GM12865 (cell line): ENCODE measurements around the gene KRTAP4-12.
"Not testable (repeated sequence)": the region's sequence is repeated elsewhere in the genome, so short reads cannot be mapped to it uniquely, and the experiment has no call there.

ENCODE experiments used
- DNase-seq: peaks from one replicate; pipeline ENCODE4 v3.0.0; 2010; ENCODE audit warnings: low read depth
- H3K4me3 ChIP-seq: 2 replicates; pipeline ENCODE4 v1.5.1; 2011; ENCODE audit warnings: mild to moderate bottlenecking, low read depth, low read length, control low read depth
- CTCF ChIP-seq: IDR thresholded peaks from 2 replicates; pipeline ENCODE4 v1.5.1; 2011; ENCODE audit warnings: low read length, control low read depth, low read depth, inconsistent platforms; ENCODE audit not compliant: insufficient read depth; ENCODE audit errors: missing control alignments

The KRTAP4-12 gene

DNA sequence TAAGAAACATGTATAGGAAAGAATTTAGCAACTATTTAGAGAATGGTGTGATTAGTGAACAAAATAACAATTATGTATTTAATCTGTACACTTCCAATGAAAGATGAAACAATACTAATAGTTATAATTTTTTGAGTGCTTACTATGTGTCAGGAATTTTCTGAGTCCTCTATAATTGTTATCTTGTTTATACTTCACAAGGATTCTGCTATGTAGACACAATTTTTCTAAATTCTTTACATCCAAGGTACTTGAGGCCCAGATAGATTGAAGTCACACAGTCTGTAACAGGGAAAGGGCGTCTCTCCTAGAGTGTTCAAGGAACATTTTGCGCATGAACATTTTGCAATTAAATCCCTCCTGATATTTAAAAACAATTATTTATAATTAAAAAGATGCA, 1.1 kb upstream of the KRTAP4-12 start:
- H3K4me3 ChIP-seq, result no peak overlapping the region
- TF ChIP-seq CTCF, result no peak
- DNase-seq, result no peak

DNA sequence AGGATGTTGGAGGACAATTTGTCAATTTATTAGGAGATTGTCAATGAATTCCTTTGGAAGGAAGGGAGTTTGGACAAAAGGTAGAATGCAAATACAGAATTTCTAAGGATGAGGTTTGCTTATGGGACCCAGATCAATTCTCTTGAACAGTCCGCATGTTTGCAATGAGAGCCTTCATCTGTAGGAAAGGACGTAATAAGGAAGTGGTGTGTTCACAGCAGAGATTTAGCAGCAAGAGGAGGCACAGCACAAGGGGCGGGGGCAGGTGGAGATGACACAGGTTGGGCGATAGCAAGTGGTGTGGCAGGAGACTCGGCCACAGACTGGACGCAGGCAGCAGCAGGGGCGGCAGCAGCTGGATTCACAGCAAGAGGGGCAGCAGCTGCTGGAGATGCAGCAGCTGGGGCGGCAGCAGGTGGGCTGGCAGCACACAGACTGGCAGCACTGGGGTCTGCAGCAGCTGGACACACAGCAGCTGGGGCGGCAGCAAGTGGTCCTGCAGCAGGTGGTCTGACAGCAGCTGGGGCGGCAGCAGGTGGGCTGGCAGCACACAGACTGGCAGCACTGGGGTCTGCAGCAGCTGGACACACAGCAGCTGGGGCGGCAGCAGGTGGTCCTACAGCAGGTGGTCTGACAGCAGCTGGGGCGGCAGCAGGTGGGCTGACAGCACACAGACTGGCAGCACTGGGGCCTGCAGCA, 541 bp downstream of the KRTAP4-12 start:
- H3K4me3 ChIP-seq, DNase-seq: not testable (repeated sequence)

DNA sequence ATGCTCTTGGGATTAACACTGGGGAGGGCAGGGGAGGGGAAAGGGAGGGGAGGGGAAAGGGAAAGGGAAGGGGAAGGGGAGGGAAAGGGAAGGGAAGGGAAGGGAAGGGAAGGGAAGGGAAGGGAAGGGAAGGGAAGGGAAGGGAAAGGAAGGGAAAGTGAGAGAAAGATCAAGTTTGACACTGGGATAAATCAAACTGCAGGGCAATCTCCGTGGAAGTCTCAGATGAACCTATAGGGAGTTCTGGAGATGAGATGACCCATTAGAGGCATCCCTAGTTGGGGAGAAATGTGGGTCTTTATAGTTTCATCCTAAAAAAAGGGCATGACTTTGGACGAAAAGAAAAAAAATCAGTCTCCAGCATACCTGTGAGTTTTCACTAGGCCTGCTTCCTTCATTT, 2.2 kb downstream of the KRTAP4-12 start:
- no peak for TF ChIP-seq CTCF
- no peak for DNase-seq
- no peak overlapping the region for H3K4me3 ChIP-seq

GRCh38 chr17:41119696-41120690, 4.0 kb downstream of the KRTAP4-12 start:
- DNase-seq, H3K4me3 ChIP-seq: not testable (repeated sequence)

GRCh38 chr17:41118721-41119120, 5.3 kb downstream of the KRTAP4-12 start:
- no peak for DNase-seq
- no peak for TF ChIP-seq CTCF

DNA sequence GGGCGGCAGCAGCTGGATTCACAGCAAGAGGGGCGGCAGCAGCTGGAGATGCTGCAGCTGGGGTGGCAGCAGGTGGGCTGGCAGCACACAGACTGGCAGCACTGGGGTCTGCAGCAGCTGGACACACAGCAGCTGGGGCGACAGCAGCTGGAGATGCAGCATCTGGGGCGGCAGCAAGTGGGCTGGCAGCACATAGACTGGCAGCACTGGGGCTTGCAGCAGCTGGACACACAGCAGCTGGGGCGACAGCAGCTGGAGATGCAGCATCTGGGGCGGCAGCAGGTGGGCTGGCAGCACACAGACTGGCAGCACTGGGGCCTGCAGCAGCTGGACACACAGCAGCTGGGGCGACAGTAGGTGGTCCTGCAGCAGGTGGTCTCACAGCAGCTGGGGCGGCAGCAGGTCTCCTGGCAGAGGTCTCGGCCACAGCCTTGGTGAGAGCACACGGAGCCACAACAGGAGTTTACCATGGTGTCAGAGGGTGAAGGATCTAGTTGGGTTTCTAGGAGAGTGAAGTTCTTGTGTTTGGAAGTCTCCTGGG, 6.1 kb downstream of the KRTAP4-12 start, which contains the start of gene KRTAP4-11:
KRTAP4-11 (minus strand) TSS at position 528 of the 541 bp plus-strand sequence; CDS start at position 470, 58 bp downstream.
- DNase-seq, H3K4me3 ChIP-seq: not testable (repeated sequence)

More at GRCh38 chr17:41118721-41119120, 5.3 kb downstream of the KRTAP4-12 start:
- H3K4me3 ChIP-seq, result no peak overlapping the region

DNA sequence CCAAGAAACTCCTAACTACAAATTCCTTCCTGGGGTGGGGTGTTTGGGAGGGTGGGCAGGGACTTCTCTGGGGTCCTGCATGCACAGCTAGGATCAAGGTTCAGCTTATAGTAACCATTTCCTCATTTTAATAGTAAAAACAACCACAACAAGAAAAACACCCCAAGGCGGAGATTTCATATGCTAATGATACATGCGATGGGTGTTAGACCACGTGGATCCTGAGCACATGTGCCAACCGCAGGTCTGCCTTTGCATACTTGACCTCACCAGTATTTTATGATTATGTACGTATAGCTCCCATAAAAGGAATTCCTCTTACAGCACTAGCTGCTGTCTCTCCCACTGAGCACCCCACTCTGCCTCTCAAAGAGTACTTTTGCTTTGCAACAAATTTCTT, 7.7 kb downstream of the KRTAP4-12 start:
- H3K4me3 ChIP-seq, result no peak overlapping the region
- TF ChIP-seq CTCF, result no peak
- DNase-seq, result no peak

- DNase-seq, result no peak
- no peak overlapping the region for H3K4me3 ChIP-seq
- no peak for TF ChIP-seq CTCF
These were observed 12.7 kb downstream of the KRTAP4-12 start for GRCh38 chr17:41111151-41111885.

- H3K4me3 ChIP-seq, DNase-seq: not testable (repeated sequence)
These were observed 15.1 kb downstream of the KRTAP4-12 start for GRCh38 chr17:41108728-41109386.
